Measurements from ENCODE around the gene POP7. TPM values are rescaled to one million over a fixed set of nuclear protein-coding genes. Genes with fewer than 3 reads are reported as not detected.

Gene POP7
- total RNA-seq, 1 experiment from 2014 or later = 96.9 TPM

DNA sequence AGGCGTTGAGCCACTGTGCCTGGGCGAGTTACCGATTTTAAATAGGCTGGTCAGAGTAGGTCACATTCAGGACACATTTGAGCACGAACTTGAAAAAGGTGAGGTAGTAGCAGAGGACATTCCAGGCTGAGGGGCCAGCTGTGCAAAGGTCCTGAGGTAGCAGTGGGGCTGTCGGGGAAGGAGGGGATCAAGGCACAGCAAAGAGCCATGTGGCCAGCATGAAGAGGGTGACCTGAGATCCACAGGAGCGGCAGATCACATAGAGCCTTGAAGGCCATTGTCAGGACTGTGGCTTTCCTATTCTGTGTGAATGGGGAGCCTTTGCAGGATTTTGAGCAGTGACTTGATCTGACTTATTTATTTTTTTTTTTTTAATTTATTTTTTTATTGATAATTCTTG is 34.0 kb downstream of the POP7 start:
- peaks cover 5 to 9% (median 5%) of the 10 kb centered on the region in 3 experiments; a peak in 6 of 7 replicates for H3K36me3 Mint-ChIP-seq (ENCODE audit: insufficient read depth in 1 of 3, low read depth in 3 of 3)
- Histone ChIP-seq H2BK20ac (ENCODE audit: low read depth, low read length, poor library complexity, severe bottlenecking) (no peak overlapping the region), H3K14ac (ENCODE audit: insufficient read depth, low read length) (no peak overlapping the region), H2AK5ac (ENCODE audit: insufficient read length, low read length) (no peak overlapping the region), H3K4me2 (ENCODE audit: insufficient read depth, insufficient read length, low read length) (no peak overlapping the region), H4K20me1 (ENCODE audit: control insufficient read depth, insufficient read depth, insufficient read length) (no peaks in the 10 kb centered on the region), H4K5ac (ENCODE audit: insufficient read length, low read depth, low read length) (no peak overlapping the region), H2BK120ac (ENCODE audit: low read depth, low read length, poor library complexity, severe bottlenecking) (no peak overlapping the region), H3K23me2 (ENCODE audit: insufficient read length, low read depth, low read length, poor library complexity, severe bottlenecking) (no peaks in the 10 kb centered on the region), H3K9me3 (ENCODE audit: control insufficient read depth, low read depth, low read length) (no peaks in the 10 kb centered on the region), H3K18ac (ENCODE audit: insufficient read length, low read depth, low read length) (no peak overlapping the region), H3K56ac (ENCODE audit: insufficient read length, low read depth, low read length) (no peak overlapping the region), H2BK5ac (ENCODE audit: insufficient read length, low read length) (no peak overlapping the region), H2AFZ (ENCODE audit: low read length) (no peak overlapping the region), H4K8ac (replicated peaks; ENCODE audit: insufficient read length, low read depth, low read length) (no peak overlapping the region), H2BK15ac (ENCODE audit: low read depth, low read length) (no peak overlapping the region), H3K4me1 (ENCODE audit: insufficient read depth, low read length) (no peaks in the 10 kb centered on the region), H3K79me1 (ENCODE audit: insufficient read depth, low read depth, low read length, poor library complexity, severe bottlenecking) (no peaks in the 10 kb centered on the region), H3K23ac (ENCODE audit: insufficient read length, low read depth, low read length) (no peak overlapping the region), H3K79me2 (ENCODE audit: insufficient read depth, low read length) (no peaks in the 10 kb centered on the region), H3K27ac (ENCODE audit: insufficient read length, low read depth, low read length) (no peak overlapping the region), H3T11ph (ENCODE audit: low read length) (no peak overlapping the region), H3K27me3 (ENCODE audit: insufficient read depth, low read length) (no peaks in the 10 kb centered on the region), H3K9ac (ENCODE audit: extremely low read depth, insufficient read length, low read length) (no peak overlapping the region), H3K4ac (ENCODE audit: low read depth, low read length) (no peak overlapping the region), H2BK12ac (ENCODE audit: insufficient read length, low read depth, low read length) (no peak overlapping the region), H4K91ac (ENCODE audit: insufficient read length, low read depth, low read length) (no peak overlapping the region)
- no peak overlapping the region; a peak in 1 of 5 replicates for H3K4me3 Mint-ChIP-seq
- no peak for TF ChIP-seq CTCF (conservative IDR thresholded peaks at IDR 0.05)
- H3K4me1 Mint-ChIP-seq = no peaks in the 10 kb centered on the region
- peaks cover 17 to 22% of the 10 kb centered on the region in 2 experiments for H3K9me3 Mint-ChIP-seq
- no CpG with 5 or more reads among the region's 6 CpGs for WGBS (ENCODE audit: extremely low coverage, insufficient read length, low lambda C conversion rate)
- DNase-seq = no peak
- H3K27ac Mint-ChIP-seq = no peak overlapping the region; a peak in 1 of 7 replicates
- H3K27me3 Mint-ChIP-seq (ENCODE audit: low read depth) = peaks cover 9% of the 10 kb centered on the region
